Endothelial cell (in vitro differentiated cells): ENCODE data around the gene ZBTB20. TPM values are rescaled to one million over a fixed set of nuclear protein-coding genes. Genes with fewer than 3 reads are reported as not detected.

Experiments
- DNase-seq: peaks from one replicate; pipeline ENCODE4 v3.0.0; 2021; ENCODE audit warnings: low spot score
- H3K27ac Mint-ChIP-seq: one replicate; pipeline ENCODE4 v1.8.0; 2021; ENCODE audit warnings: mixed read lengths, inconsistent platforms; ENCODE audit not compliant: unreplicated experiment
- H3K27me3 Mint-ChIP-seq: one replicate; pipeline ENCODE4 v1.8.0; 2021; ENCODE audit warnings: mild to moderate bottlenecking, moderate library complexity, mixed read lengths, inconsistent platforms; ENCODE audit not compliant: unreplicated experiment
- H3K36me3 Mint-ChIP-seq: one replicate; pipeline ENCODE4 v1.8.0; 2021; ENCODE audit warnings: mild to moderate bottlenecking, low read depth, mixed read lengths, inconsistent platforms; ENCODE audit not compliant: unreplicated experiment
- H3K4me1 Mint-ChIP-seq: one replicate; pipeline ENCODE4 v1.8.0; 2021; ENCODE audit warnings: mild to moderate bottlenecking, mixed read lengths, inconsistent platforms; ENCODE audit not compliant: unreplicated experiment
- H3K4me3 Mint-ChIP-seq: one replicate; pipeline ENCODE4 v1.8.0; 2021; ENCODE audit warnings: mild to moderate bottlenecking, mixed read lengths, inconsistent platforms; ENCODE audit not compliant: unreplicated experiment
- H3K9me3 Mint-ChIP-seq: one replicate; pipeline ENCODE4 v1.8.0; 2021; ENCODE audit warnings: mixed read lengths, inconsistent platforms; ENCODE audit not compliant: unreplicated experiment
- total RNA-seq: library from RNA; stranded (reverse); fragmentation: NEBNext Ultra II Directional; extraction: Animal tissue kit (Norgen Biotek cat#: 25700); gene quantifications from one replicate; pipeline ENCODE4 v1.2.1, GENCODE V29; 2021; ENCODE audit not compliant: unreplicated experiment
- TF ChIP-seq, protein P1 (sequence below): fragments of 200-600 bp; sonication (generic); IDR thresholded peaks from one replicate; pipeline ENCODE4 v1.5.0; 2021; ENCODE audit warnings: antibody characterized with exemption; ENCODE audit not compliant: unreplicated experiment

ZBTB20 gene
- total RNA-seq, 1 donor from 2014 or later = 4.2 TPM

DNA sequence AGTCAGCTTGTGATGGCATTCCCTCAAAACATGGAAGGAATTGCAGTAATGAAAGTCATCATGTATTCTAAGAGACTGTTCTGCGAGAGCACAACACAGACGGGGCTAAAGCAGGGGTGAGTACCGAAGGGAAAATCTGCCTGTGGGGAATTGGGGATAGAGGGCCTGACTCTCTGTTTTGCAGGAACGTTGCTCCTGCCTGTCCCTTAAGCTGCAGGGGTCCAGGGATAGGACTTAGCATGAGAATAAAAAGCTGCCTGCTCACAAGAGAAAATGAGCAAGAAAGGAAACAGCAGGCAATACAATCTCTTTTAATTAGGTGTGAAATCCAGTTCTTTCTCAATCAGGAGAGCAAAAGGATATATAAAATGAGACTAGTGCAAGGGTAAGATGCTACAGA lies 791.0 kb downstream of the ZBTB20 start:
- Mint-ChIP-seq H3K27ac (no peak overlapping the region), H3K27me3 (no peaks in the 10 kb centered on the region), H3K4me3 (no peak overlapping the region), H3K4me1 (no peaks in the 10 kb centered on the region), H3K36me3 (no peaks in the 10 kb centered on the region), H3K9me3 (no peaks in the 10 kb centered on the region)
- TF ChIP-seq, protein P1, sequence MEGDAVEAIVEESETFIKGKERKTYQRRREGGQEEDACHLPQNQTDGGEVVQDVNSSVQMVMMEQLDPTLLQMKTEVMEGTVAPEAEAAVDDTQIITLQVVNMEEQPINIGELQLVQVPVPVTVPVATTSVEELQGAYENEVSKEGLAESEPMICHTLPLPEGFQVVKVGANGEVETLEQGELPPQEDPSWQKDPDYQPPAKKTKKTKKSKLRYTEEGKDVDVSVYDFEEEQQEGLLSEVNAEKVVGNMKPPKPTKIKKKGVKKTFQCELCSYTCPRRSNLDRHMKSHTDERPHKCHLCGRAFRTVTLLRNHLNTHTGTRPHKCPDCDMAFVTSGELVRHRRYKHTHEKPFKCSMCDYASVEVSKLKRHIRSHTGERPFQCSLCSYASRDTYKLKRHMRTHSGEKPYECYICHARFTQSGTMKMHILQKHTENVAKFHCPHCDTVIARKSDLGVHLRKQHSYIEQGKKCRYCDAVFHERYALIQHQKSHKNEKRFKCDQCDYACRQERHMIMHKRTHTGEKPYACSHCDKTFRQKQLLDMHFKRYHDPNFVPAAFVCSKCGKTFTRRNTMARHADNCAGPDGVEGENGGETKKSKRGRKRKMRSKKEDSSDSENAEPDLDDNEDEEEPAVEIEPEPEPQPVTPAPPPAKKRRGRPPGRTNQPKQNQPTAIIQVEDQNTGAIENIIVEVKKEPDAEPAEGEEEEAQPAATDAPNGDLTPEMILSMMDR = no peak
- no peak for DNase-seq

DNA sequence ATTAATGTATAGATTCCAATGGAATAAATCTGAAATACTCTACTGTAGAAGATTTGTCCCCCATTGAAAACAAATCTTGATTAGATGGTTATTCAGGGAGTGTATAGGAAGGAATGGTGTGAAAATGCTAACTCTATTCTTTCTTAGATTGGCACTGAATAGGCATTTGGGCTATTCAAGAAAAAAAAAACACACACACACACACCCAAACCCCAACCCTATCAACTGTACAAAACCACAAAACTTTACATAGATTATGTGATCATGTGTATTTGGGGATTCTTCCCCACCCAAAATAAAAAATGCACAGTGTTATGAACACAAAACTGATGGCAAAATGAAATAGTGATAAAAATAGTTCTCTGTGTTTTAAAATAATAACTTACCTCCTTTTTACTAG lies 791.4 kb downstream of the ZBTB20 start:
- Mint-ChIP-seq H3K9me3 (no peaks in the 10 kb centered on the region), H3K4me3 (no peak overlapping the region), H3K27me3 (no peaks in the 10 kb centered on the region), H3K36me3 (no peaks in the 10 kb centered on the region), H3K4me1 (no peaks in the 10 kb centered on the region), H3K27ac (no peak overlapping the region)
- TF ChIP-seq, protein P1 = no peak
- no peak for DNase-seq

DNA sequence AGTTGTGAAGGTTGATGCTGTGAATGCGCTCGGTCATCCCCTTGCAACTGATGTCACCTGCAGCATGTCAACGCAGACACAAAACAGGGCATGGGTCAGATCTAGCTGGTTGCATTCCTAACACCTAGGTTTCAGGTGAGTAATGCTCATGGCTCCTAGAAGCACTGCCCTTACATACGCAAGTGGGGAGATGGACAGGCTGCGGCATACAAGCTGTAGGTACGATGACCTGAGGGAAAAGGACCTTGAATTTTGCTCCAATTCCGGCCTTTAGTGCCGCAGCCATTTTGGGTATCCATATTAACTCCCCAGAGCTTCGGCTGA lies 795.3 kb downstream of the ZBTB20 start:
- DNase-seq = no peak
- TF ChIP-seq, protein P1 = no peak
- no peaks in the 10 kb centered on the region for H3K4me1 Mint-ChIP-seq
- H3K27ac Mint-ChIP-seq = no peak overlapping the region
- no peaks in the 10 kb centered on the region for H3K9me3 Mint-ChIP-seq
- no peaks in the 10 kb centered on the region for H3K27me3 Mint-ChIP-seq
- no peaks in the 10 kb centered on the region for H3K36me3 Mint-ChIP-seq
- H3K4me3 Mint-ChIP-seq = no peak overlapping the region

DNA sequence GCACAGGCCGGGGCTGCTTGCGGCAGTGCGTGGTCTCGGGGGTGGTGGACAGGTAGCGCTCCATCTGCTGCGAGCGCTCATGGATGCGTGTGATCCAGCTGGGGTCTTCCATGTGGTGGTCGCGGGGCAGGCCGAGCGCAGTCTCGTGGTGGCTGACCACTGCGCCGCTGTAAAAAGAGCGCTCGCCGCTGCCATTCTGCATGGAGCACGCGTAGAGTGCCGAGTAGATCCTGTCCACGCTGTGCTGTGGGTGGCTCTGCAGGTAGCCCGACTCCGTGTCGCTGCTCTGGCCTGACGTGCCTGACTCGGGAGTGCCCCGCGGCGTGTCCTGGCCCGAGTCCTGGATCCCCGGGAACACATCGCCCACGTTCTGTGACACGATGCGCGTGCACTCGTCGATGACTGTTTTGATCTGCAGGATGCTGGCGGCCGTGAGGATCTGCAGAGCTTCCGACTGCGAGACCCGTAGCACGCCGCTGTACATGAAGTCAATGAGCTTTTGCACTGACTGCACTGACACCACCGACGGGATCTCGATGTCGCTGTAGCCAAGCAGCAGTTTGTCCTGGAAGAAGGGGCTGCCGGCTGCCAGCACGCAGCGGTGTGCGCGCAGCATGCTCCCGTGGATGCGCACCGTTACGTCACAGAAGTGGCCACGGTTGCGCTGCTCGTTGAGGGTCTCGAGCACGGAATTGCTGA lies 795.8 kb downstream of the ZBTB20 start:
- Mint-ChIP-seq H3K9me3 (no peaks in the 10 kb centered on the region), H3K27ac (no peak overlapping the region), H3K36me3 (no peaks in the 10 kb centered on the region), H3K4me1 (no peaks in the 10 kb centered on the region), H3K4me3 (no peak overlapping the region), H3K27me3 (no peaks in the 10 kb centered on the region)
- DNase-seq = no peak
- TF ChIP-seq, protein P1 = no peak

DNA sequence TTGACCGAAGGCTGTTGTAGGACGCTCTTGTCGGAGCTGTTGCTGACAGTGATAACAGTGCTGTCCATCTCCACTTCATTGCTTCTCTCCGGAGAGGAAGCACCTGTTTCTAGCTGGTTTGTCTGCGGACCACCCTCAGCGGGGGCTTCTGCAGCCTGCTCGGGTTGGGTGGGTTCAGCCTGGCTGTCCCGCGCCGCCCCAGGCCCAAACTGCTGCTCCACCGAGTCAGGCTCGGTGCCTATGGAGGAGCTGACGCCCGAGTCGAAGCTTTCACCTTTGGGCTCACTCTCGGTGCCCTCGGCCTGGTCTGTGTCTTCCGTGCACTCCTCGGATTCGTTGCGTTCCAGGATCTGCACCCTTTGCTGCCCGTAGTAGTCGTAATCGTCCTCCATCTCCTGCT lies 796.4 kb downstream of the ZBTB20 start:
- Mint-ChIP-seq H3K36me3 (no peaks in the 10 kb centered on the region), H3K27ac (no peak overlapping the region), H3K27me3 (no peaks in the 10 kb centered on the region), H3K4me1 (peaks cover 5% of the 10 kb centered on the region), H3K9me3 (no peaks in the 10 kb centered on the region), H3K4me3 (no peak overlapping the region)
- DNase-seq = no peak
- TF ChIP-seq, protein P1 = no peak
